NT2/D1 (cell line): ENCODE measurements around the gene TMEM53.

ENCODE experiments used
- DNase-seq: peaks from one replicate; pipeline ENCODE4 v3.0.0-alpha.2; 2011; ENCODE audit warnings: low read depth, low spot score
- H3K27me3 ChIP-seq: 2 replicates; pipeline ENCODE4 v1.6.0; 2011; ENCODE audit warnings: mild to moderate bottlenecking; ENCODE audit not compliant: insufficient read length, insufficient read depth
- H3K36me3 ChIP-seq: 2 replicates; pipeline ENCODE4 v1.6.1; 2011; ENCODE audit warnings: mild to moderate bottlenecking, low read length, mixed read lengths; ENCODE audit not compliant: insufficient read depth, insufficient read length
- H3K4me1 ChIP-seq: 2 replicates; pipeline ENCODE4 v1.5.1; 2011; ENCODE audit not compliant: insufficient read depth, insufficient read length
- H3K4me3 ChIP-seq: 2 replicates; pipeline ENCODE4 v1.5.1; 2011; ENCODE audit warnings: low read depth; ENCODE audit not compliant: insufficient read length
- H3K9ac ChIP-seq: 2 replicates; pipeline ENCODE4 v1.6.0; 2011; ENCODE audit warnings: low read depth; ENCODE audit not compliant: insufficient read length
- H3K9me3 ChIP-seq: 2 replicates; pipeline ENCODE4 v1.5.1; 2011; ENCODE audit warnings: mild to moderate bottlenecking, low read length; ENCODE audit not compliant: insufficient read depth
- SUZ12 ChIP-seq: IDR thresholded peaks from 2 replicates; pipeline ENCODE4 v1.6.1; 2011; ENCODE audit not compliant: insufficient read length, insufficient read depth; ENCODE audit errors: extremely low read depth
- YY1 ChIP-seq: IDR thresholded peaks from 2 replicates; pipeline ENCODE4 v1.6.1; 2011; ENCODE audit not compliant: insufficient read length, insufficient read depth
- ZNF274 ChIP-seq: IDR thresholded peaks from 2 replicates; pipeline ENCODE4 v1.6.1; 2011; ENCODE audit warnings: mild to moderate bottlenecking, low read depth, low read length

TMEM53 gene

GRCh38 chr1:44642925-44643324 is 31.4 kb downstream of the TMEM53 start:
- peaks cover 4% of the 10 kb centered on the region for H3K4me1 ChIP-seq
- H3K27me3 ChIP-seq, result no peaks in the 10 kb centered on the region
- TF ChIP-seq ZNF274 (no peak), SUZ12 (no peak), YY1 (no peak)
- H3K36me3 ChIP-seq, result peaks cover 99% of the 10 kb centered on the region
- no peak overlapping the region for H3K4me3 ChIP-seq
- no peaks in the 10 kb centered on the region for H3K9me3 ChIP-seq
- no peak for DNase-seq
- H3K9ac ChIP-seq, result no peak overlapping the region

DNA sequence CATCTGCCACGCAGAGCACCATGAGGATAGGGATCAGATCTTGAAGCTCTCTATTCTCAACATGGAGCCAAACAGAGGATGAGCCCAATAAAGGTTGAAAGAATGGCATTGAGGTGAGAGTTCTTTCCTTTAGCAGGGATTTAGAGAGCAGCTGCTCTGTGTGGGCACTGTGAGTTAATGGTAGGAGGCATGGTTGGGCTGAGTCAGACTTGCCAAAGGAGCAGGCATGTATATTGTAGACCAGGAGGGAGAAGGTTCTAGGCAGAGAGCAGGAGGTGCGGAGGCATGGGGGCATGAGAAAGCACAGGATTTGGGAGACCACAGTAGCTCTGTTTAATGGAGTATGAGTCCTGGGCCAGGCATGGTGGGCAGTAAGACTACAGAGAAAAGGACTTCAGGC is 32.0 kb downstream of the TMEM53 start:
- no peak for DNase-seq
- peaks cover 4% of the 10 kb centered on the region for H3K4me1 ChIP-seq
- peaks cover 99% of the 10 kb centered on the region for H3K36me3 ChIP-seq
- no peak overlapping the region for H3K4me3 ChIP-seq
- no peak overlapping the region for H3K9ac ChIP-seq
- TF ChIP-seq SUZ12, result no peak
- no peak for TF ChIP-seq ZNF274
- TF ChIP-seq YY1, result no peak
- no peaks in the 10 kb centered on the region for H3K27me3 ChIP-seq
- H3K9me3 ChIP-seq, result no peaks in the 10 kb centered on the region

DNA sequence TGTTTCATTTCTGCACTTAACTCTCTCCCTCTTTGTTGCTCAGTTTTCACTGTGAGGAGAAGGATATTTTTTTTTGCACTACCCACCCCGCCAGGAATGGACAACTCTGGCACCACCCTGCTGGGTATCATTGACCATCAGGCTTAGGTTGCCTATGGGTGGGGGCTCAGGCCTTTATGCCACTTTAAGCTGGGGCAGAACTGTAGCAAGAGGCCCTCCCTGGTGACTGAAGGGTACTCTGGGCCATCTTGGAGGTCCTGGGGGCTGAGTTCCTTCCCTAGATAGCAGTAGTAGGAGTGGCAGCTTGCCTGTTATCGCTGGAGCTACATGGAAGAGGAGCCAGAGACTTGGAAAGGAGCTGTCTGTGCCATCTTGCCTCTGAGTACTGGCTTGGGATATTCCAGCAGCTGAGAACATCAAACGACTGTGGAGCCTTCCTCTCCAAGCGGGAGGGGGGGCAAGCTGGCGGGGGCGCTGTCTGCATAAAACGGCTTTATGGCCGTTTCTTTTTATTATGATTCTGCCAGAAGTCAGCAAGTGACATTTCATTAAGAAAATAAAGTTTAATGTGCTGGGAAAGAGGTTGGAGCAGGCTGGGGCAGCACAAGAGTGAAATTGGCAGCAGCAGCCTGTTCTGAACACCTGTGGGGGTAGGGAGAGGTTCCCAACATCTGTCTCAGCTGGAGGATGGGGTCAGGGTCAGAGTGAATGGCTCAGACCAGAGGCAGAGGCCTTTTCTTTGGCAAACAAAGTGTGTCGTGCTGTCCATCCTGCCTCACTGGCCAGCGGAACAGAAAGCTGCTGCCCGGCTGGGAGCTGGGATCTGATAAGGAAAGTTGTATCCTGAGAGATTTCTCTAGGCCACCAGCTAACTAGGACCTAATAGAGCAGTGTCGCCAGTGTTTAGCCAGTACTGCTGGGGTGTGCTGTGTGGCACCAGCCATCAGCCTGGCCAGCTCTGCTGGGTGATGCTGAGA is 32.9 kb downstream of the TMEM53 start:
- H3K27me3 ChIP-seq, result no peaks in the 10 kb centered on the region
- H3K4me3 ChIP-seq, result no peak overlapping the region
- DNase-seq, result no peak
- no peak for TF ChIP-seq YY1
- no peak for TF ChIP-seq ZNF274
- TF ChIP-seq SUZ12, result no peak
- H3K9ac ChIP-seq, result no peak overlapping the region
- peaks cover 4% of the 10 kb centered on the region for H3K4me1 ChIP-seq
- H3K36me3 ChIP-seq, result peaks cover 99% of the 10 kb centered on the region
- H3K9me3 ChIP-seq, result no peaks in the 10 kb centered on the region

GRCh38 chr1:44640200-44640853 is 34.0 kb downstream of the TMEM53 start:
- Histone ChIP-seq H3K4me3 (no peak overlapping the region), H3K9me3 (no peaks in the 10 kb centered on the region), H3K9ac (no peak overlapping the region), H3K36me3 (peaks cover 99% of the 10 kb centered on the region), H3K27me3 (no peaks in the 10 kb centered on the region), H3K4me1 (peaks cover 4% of the 10 kb centered on the region)
- TF ChIP-seq SUZ12 (no peak), ZNF274 (no peak), YY1 (no peak)
- no peak for DNase-seq

DNA sequence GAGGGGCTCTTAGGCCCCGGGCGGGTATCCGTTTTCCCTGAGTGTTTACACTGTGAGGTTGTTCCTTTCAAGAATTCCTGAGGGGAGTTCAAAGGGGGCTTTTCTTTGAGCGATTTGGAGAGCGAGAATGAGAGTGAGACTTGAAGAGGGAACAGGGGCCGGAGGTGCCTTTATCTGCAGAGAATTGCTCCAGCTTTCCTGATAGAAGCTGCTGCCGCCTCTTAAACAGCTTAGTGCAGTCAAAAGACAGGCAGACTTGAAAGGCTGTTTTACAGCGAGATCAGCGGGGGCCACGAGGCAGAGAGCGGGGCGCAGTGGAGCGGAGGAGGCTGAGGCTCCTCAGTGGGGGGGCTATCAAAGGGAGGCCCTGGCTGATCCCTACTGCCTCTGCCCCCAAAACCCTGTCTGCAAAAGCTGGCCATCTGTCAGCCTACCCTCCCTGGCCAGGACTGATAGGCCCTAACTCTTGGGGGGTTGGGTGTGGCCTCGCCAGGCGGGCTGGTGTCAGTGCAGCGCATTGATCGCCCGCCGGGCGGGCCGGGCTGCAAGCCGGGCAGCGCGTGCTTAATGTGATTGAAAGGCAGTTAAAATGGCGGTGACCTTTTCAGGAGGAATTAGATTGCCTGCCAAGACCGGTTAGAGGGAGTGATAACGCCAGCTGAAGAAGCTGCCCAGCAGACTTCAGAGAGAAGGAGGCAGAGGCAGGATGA is 36.4 kb downstream of the TMEM53 start:
- no peak for TF ChIP-seq ZNF274
- Histone ChIP-seq H3K4me1 (peaks cover 12% of the 10 kb centered on the region), H3K9me3 (no peaks in the 10 kb centered on the region), H3K27me3 (no peaks in the 10 kb centered on the region), H3K9ac (no peak overlapping the region), H3K36me3 (peaks cover 99% of the 10 kb centered on the region), H3K4me3 (no peak overlapping the region)
- DNase-seq, result no peak

GRCh38 chr1:44636688-44637598 is 37.3 kb downstream of the TMEM53 start:
- no peak overlapping the region for H3K9ac ChIP-seq
- no peaks in the 10 kb centered on the region for H3K9me3 ChIP-seq
- peaks cover 12% of the 10 kb centered on the region for H3K4me1 ChIP-seq
- H3K36me3 ChIP-seq, result peaks cover 94% of the 10 kb centered on the region
- TF ChIP-seq YY1 (no peak), SUZ12 (no peak), ZNF274 (no peak)
- DNase-seq, result no peak
- no peak overlapping the region for H3K4me3 ChIP-seq
- no peaks in the 10 kb centered on the region for H3K27me3 ChIP-seq
